GM19239 (cell line): ENCODE results near the gene TEAD4.

Experiments used
- DNase-seq: peaks from one replicate; pipeline ENCODE4 v3.0.0; 2011; ENCODE audit warnings: low spot score; ENCODE audit not compliant: insufficient read length
- FAIRE-seq: peaks from 2 replicates; lab custom pipeline; 2011; peaks lifted over from hg19 to GRCh38; lab: Jason Lieb, UNC

The TEAD4 gene

DNA sequence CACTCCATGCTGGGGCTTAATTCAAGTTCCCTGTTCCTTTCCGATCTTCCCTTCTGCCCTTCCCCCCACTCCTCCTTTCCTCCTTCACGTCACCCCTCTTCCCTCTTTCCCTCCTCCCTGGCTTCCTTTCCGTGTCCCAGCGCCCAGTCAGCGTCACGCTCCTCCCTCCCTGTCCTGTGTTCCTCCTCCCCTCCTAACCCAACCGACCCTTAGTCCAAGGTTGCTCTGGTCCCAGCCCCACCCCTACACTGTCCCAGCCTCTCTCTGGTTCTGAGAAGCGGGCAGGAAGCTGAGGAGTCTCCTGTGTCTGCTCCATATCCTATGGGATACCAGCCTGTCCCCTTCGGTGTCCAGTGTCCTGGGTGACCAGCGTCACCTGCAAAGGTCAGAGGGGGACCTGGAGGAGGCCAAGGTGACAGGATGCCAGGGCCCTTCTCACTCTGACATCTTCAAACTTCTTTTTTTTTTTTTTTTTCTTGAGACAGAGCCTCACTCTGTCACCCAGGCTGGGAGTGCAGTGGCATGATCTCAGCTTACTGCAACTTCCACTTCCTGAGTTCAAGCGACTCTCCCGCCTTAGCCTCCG lies 61.7 kb downstream of the TEAD4 start:
- no peak for DNase-seq
- no peak for FAIRE-seq

DNA sequence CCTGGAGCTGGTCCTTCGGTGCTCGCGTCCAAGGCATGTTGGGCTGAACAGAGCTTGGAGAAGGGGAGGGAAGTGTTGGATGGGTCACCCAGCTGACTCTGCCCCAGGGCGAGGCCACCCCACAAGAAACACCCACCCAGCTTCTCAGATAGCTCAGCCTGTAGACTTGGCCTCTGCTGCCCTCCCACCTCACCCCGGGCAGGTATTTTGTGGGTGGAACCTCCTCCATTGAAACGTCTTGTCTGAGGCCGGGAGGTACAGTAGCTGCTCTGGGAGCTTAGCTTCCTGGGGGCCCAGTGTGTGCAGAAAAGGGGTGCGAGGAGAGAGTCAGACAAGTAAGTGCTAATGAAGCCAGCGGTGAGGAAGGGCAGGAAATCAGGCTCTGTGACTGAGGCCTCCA lies 63.2 kb downstream of the TEAD4 start:
- no peak for DNase-seq
- no peak for FAIRE-seq

DNA sequence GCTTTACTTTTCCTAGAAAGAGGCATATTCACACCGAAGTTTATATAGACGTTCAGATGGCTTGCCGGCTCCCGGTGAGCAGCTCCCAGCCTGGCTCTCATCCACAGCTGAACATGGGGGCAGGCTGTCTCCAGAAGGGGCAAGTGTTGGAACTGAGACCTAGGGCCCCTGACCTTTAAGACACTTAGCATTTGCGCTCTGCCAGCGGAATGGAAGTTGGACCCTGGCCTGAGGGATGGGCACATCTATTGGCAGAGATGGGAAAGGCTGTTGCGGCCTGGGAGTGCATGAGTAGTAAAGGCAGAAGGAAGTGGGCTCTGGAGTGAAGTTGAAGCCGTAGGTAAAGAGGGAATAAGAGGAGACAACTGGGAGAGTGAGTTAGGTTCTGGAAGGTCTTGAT lies 63.8 kb downstream of the TEAD4 start:
- FAIRE-seq: no peak
- no peak for DNase-seq

DNA sequence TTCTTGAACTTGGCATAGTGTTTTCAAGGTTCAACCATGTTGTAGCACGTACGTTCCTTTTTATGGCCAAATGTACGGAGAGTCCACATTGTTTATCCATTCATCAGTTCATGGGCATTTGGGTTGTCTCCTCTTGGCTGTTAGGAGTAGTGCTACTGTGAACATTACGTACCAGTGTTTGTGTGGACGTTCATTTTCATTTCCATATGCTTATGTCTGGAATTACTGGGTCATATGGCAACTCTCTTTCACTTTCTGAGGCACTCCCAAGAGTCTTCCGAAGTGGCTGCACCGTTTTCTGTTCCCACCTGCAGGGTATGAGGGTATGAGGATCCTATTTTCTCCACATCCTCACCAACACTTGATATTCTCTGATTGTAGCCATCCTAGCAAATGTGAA lies 68.9 kb downstream of the TEAD4 start:
- FAIRE-seq (no peak), DNase-seq (no peak)

DNA sequence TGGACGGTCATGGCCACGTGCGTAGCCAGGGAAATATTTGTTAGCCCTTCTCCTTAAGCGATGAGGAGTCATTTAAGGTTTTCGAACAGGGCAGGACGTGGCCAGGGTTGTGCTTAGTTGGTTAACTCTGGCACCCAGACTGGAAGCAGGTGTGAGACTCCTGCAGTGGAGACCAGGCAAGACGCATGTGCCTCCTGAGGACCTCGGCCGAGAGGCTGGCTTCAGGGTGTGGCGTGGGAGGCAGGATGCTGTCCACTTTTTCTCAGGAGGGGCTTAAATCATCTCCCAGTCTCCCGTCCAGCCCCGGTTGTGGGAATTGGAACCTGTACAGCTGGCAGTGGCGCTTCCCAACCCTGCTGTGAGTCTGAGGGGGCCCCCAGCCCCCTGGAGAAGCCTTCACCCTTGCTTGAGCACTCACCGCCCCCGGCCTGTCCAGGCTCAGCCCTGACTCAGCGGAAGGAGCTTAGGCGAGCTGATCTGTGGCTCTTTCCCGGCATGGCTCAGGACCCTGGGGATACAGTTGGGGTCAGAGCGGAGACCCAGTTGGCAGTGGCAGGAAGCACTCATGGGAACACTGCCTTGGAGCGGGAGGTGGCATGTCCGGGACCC lies 71.7 kb downstream of the TEAD4 start:
- FAIRE-seq: no peak
- DNase-seq: no peak

DNA sequence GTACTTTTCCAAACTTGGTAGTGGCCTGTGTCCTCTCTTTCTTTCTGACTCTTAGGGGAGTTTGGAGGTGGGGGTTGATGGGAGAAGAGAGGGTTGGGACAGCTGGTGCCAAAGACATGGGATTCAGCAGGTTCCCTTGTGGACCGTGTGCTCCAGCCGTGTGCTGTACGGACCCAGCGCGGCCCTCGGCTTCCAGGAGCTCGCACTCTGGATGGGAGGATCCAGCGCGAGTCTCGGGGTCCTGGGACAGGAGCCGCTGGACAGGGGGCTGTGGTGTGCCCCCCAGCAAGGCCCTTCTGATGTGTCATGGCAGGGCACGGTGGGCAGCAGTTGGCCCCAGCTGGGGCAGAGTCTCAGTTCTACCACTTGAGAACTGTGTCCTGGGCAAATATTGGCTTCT lies 73.0 kb downstream of the TEAD4 start:
- no peak for DNase-seq
- FAIRE-seq: no peak

DNA sequence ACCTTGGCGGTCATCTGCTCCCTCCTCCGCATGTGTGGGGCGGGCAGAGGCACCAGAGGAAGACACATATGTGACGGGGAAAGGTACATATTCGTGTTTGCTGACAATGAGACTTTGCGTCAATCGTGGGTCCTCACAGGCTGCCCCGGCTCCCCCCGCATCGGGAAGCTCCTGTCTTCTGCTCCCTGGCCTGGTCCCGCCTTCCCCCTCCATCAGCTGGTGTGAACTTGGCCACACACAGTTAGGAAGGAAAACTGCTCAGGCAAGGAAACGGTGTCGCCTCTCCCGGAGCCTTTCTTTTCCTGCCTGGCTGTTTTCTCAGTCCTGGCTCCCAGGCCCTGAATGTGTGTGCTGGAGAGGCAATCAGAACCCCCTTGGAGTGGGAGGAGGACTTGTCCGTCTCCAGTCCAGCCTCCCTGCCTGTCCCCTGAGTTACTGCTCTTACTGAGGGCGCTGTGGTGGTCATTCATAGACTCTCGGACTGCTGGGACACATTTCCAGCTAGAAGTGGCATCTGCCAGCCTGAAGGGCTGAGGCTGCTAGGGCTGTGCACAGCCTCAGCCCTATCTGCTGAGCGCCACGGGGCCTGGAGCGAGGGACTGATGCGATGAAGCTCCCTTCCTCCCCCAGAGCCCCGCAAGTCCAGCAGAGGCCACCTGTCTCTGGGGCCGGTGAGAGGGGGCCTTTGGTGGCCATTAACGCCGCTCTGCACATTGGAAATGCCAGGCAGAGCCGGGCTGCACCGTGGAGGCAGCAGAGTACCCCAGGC lies 73.8 kb downstream of the TEAD4 start:
- FAIRE-seq (no peak), DNase-seq (no peak)

DNA sequence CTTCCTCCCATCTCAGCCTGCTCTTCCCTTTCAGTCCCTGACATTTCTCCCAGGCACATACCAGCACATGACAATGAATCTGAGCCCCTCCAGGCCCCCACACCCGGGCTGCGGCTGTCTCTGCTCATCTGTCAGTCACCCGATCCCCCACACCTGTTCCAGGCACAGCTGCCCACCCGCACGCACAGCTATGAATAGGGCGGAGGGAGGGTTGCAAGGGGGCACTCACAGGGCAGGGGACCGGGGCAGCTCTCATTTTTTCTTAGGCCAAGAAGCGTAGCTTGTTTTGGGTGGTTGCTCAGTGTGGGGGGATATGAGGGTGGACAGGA lies 74.3 kb downstream of the TEAD4 start:
- no peak for FAIRE-seq
- DNase-seq: no peak

DNA sequence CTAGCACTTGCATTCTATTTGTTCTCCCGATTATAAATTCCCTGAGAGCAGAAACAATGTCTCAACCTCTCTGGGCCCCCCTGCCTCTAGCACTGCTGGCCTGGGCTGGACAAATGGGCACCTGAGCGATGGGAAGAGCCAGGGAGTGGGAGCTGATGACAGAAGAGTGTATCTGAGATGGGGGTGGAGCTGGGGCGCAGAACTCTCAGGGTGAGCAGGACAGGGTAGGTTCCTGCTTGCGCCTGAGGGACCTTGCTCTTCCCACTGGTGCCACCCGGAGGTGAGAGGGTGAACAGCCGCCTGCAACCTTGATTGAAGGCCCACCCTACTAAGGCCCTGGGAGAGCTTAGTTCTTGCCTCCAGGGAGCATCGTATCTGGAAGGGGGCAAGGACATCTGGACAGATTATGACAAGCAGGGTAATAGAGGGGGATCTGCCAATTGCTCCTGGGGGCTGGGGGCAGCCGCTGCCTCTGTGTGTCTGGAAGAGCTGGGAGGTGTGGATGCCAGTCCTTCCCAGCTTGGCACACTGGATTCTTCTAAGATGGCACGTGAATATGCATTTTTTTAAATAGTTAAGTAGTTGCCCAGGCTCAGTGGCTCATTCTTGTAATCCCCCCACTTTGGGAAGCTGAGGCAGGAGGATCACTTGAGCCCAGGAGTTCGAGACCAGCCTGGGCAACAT lies 75.0 kb downstream of the TEAD4 start:
- FAIRE-seq: peak; percentile 79
- peak; percentile 64 for DNase-seq

DNA sequence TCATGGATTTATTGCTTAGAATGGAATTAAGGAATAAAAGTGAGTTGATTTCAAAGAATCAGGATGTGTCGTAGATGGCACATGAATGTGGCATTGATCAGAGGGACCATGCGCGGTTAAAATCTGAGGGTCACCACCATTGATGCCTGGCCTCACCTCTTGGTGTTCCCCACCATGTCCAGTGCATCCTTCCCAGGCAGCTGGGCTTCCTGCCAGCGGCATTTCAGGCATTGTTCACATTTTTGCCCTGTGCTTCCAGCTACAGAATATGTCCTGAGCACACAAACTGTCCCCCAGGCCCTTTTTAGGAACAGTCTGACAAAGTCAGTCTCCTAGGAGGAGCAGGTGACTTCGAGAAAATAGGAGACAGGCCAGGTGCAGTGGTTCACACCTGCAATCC lies 76.0 kb downstream of the TEAD4 start:
- no peak for DNase-seq
- no peak for FAIRE-seq

DNA sequence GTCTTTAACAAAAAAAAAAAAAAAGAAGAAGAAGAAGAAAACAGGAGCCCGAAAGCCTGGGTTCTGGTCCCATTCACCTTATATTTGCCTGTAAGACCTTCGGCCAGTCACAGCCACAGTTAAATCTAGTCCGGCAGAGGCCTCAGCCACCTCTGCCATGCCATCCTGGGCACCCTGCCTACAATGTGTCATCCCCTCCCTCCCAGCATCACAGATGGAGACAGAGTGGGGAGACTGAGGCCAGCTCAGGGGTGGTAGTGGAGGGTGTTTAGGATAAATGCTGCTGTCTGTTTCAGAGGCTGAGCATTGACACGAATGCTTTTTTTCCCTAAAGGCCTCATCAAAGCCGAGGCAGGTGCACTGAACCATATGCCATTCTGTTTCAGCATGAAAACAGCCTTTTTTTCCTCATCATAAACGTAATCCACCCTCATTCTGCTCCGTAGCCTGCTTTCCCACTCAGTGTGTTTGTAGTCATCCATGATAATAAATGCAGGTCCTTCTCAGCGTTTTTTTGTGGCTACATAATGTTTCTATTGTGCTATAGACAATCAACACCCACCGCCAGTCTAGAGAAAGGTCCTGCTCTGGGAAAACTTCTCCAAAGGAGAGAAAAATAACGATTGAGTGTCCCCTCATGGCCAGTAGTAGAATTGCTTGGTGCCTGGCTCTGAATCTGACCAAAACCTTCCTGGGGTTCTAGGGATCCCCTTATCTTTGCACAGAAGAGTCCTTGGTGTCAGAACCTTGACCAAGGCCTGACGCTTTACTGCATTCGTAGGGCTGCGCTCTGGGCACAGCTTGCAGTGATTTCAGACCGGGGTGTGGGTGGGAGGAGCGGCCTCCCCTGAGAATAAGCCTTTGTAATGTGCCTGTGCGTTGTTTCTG lies 76.9 kb downstream of the TEAD4 start:
- DNase-seq: no peak
- FAIRE-seq: no peak

DNA sequence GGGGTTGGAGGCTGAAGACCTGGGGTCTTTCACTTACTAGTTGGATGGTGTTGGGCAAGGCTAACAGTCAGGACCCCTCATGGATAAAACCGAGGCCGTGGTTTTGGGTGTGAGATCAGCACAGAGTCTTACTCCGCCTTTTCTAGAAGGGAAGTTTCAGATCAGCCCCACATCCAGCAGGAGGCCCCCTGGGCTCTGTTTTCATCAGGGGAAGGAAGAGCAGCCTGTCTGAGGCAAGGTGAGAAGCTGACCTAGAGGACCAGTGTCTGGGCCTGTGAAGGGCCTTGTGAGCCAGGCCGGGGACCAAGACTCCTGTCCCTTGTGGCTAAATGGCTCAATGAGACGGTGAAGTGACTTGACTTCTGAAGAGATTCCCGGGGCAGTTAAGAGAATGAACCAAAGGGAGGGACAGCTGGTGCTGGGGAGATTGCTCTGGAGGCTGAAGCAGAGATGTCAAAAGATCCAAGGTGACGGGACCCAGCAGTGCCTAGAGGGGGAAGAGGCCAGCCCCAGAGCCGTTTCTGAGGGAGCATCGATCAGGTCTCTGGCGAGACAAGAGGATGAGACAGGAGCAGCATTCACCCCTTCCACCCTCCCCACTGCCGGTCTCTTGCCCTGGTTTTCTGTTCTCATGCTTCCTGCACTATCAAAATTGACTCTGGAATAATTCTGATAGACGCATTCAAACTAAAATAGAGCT lies 77.9 kb downstream of the TEAD4 start:
- no peak for FAIRE-seq
- no peak for DNase-seq

DNA sequence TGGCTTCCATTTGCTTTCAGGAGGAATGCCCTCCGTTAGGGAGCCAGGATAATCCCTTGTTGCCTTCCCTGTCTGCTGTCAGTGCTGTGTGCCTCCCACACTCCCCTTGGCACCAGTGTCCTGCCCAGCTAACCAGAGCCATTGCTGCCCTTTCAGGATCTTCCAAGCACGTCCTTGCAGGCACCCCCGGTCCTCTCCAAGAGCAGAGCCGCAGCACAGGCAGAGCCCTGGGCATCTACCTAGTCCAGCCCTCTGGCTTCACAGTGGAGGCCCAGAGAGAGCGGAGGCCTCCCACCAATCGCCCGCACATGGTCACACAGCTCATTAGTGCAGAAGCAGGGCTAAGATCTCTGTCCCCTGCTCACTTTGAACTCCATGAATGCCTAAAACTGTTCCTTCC lies 79.0 kb downstream of the TEAD4 start:
- no peak for DNase-seq

DNA sequence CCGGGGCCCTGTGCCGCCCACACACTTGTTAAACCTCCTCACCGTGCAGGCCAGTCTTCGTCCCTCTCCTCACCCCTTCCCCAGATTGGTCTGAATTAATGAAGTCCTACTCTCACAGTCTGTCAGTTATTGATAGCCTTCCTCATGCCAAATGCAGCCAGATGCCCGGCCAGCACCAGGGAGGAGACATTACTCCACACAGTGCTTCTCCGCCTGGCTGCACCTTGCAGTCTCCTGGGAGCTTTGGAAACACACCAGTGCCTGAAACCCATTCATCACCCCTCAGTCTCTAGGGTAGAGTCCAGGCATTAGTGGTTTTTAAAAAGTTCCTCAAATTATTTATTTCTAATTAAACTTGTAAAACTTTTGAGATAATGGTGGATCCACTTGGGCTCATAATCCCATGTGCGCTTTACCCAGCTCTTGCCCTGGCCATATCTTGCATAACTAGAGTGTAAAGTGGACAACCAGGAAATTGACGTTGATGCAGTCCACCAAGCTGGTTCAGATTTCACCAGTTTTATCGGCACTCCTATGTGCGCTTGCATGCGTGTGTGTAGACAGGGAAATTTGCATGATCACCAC lies 79.8 kb downstream of the TEAD4 start:
- FAIRE-seq (no peak), DNase-seq (no peak)

More for the DNA sequence above, 79.0 kb downstream of the TEAD4 start:
- FAIRE-seq: no peak

DNA sequence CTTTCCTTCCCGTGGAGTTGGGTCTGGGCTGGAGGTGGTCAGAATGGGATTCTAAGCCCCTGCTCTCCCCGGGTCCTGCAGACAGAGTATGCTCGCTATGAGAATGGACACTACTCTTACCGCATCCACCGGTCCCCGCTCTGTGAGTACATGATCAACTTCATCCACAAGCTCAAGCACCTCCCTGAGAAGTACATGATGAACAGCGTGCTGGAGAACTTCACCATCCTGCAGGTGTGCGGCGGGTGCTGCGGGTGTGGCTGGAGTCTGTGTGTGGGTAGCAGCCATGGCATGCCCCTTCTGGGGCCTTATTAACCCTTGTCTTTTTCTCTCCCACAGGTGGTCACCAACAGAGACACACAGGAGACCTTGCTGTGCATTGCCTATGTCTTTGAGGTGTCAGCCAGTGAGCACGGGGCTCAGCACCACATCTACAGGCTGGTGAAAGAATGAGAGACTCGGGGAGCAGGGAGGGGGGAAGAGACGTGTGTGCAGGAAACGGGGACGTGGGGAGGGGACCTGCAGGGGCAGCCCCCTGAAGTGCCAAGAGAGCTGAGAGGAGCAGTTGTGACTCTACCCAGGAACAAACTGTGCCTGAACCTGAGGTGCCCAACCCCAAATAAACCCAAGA lies 80.9 kb downstream of the TEAD4 start:
- FAIRE-seq (no peak), DNase-seq (no peak)

DNA sequence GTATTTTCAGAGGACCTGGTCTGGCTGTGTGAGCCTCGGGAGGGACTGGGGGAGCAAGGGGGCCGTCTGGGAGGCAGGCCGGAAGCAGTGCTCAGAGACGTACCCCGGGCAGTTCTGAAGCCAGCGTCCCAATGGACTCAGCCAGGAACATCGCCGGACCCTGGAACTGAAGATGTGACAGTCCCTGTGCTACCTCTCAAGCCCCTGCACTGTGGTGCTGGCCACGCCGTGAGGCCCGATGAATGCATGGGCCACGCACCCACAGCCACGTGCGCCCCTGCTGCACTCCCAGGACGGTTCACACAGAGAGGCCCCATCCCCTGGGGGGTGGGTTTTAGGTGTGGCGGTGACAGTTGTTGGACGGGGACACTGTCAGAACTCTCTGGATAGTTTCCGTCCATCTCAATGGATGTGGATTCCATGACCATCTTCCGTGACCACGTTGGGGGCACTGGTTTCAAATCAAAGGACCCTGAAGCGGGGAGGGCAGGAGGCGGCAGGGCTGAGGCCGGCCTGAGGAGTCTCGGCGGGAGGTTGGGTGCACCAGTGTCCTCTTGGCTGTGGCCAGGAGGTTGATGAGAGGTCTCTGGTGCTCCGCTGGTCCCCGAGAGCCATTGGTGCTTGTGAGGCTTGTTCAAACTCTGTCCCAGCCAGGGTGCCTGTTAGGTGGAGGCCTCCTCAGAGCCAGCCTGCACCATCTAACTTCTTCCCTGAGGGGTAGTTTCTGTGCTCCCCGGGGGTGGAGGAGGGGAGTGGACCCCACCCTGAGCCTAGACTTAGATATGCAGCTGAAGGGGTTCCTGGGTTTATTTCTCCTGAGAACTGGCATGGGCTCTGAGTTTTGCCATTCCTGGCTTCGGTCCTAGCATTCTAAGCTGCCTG lies 81.7 kb downstream of the TEAD4 start:
- no peak for FAIRE-seq

DNA sequence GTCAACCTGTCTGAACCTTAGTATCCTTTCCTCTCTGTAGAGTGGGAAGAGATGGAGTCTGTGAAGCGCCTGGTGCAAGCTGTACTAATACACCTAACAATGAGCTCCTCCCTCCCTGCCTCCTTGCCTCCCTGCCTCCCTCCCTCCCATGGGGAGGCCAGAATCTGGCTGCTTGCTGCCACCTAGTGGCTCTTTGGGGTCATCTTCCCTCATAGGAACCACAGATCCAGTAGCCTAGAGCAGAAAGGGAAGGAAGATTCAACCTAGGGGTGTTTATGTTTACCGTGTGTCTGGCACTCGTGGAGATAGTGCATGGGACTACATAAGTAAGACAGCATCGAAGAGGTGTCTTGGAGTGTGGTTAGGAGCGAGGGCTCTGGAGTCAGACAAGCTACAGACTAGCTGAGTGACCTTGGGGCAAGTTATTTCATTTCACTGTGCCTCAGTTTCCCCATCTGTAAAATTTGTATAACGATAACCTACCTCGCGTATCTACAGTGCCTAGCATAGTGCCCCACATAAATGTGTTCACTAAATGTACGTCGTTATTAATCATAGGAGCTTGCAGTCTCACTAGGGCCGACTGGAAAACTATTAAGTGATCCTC lies 82.5 kb downstream of the TEAD4 start:
- FAIRE-seq (peak; percentile 54), DNase-seq (peak; percentile 85)

More for the DNA sequence above, 81.7 kb downstream of the TEAD4 start:
- DNase-seq: no peak

DNA sequence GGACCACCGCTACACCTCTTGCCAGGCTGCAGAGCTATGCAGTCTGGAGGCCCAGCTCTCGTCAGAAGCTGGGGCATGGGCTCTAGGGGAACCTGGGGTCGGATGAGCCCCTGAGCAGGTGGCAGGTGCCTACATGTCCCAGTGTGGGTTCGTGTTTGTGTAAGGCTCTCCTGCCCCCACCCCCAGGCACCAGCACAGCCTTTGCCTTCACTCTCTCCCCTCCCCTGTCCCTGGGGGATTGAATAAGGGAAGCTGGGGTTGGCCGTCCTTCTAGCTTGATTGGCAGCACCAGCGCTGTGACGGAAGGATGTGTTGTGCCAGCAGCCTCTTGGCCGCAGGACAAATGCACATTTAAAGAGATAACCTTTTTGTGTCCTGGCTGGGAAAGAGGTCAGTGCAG lies 83.2 kb downstream of the TEAD4 start:
- FAIRE-seq (no peak), DNase-seq (no peak)
